PC-3 (cell line): Measurements from ENCODE around the gene RSU1.

Experiments
- CTCF ChIP-seq: fragments of 300-600 bp; sonication (generic); conservative IDR thresholded peaks from 2 replicates; pipeline ENCODE4 v1.5.1; 2017; ENCODE audit warnings: antibody characterized with exemption, low read depth, mild to moderate bottlenecking, low read length
- EZH2 ChIP-seq: fragments of 300-600 bp; sonication (generic); IDR thresholded peaks from one replicate; pipeline ENCODE4 v1.6.1; 2017; ENCODE audit warnings: antibody characterized with exemption, mild to moderate bottlenecking, low read length; ENCODE audit not compliant: unreplicated experiment
- EZH2phosphoT487 ChIP-seq: fragments of 300-600 bp; sonication (generic); IDR thresholded peaks from 2 replicates; pipeline ENCODE4 v1.6.1; 2018; ENCODE audit warnings: mild to moderate bottlenecking, antibody characterized with exemption, low read length, borderline replicate concordance

DNA sequence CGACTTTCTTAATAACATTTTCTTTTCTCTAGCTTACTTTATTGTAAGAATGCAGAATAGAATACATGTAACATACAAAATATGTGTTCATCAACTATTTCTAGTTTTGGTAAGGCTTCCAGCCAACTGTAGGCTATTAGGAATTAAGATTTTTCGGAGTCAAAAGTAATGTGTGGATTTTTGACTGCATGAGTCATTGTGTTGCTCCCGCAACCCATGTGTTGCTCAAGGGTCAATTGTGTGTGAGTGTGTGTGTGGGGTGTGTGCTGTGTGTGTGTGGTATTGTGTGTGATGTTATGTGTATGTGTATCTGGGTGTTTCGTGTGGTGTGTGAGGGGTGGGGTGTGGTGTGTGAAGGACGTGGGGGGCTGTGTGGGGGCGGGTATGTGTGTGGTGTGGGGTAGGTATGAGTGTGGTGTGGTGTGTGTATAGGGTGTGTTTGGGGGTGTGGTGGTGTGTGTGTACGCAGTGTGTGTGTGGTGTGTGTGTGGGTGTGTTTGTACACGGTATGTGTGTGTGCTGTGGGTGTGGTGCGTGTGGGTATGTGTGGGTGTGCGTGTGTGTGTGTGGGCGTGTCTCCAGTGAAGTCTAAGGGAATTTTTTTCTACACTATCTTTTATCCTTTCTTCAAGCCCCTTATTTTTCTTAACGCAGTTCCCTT, 60.5 kb downstream of the RSU1 start:
- TF ChIP-seq CTCF (no peak), EZH2phosphoT487 (no peak), EZH2 (no peak)
